CD4-positive, alpha-beta T cell treated with Interleukin-15 for 4 hours (primary cell): Measurements from ENCODE around the gene PXK.

ENCODE experiments used
- DNase-seq: peaks from one replicate; pipeline ENCODE4 v3.0.0-alpha.2; 2020; ENCODE audit warnings: low spot score

Gene PXK

GRCh38 chr3:58383904-58384303, 51.2 kb downstream of the PXK start:
- DNase-seq = no peak

DNA sequence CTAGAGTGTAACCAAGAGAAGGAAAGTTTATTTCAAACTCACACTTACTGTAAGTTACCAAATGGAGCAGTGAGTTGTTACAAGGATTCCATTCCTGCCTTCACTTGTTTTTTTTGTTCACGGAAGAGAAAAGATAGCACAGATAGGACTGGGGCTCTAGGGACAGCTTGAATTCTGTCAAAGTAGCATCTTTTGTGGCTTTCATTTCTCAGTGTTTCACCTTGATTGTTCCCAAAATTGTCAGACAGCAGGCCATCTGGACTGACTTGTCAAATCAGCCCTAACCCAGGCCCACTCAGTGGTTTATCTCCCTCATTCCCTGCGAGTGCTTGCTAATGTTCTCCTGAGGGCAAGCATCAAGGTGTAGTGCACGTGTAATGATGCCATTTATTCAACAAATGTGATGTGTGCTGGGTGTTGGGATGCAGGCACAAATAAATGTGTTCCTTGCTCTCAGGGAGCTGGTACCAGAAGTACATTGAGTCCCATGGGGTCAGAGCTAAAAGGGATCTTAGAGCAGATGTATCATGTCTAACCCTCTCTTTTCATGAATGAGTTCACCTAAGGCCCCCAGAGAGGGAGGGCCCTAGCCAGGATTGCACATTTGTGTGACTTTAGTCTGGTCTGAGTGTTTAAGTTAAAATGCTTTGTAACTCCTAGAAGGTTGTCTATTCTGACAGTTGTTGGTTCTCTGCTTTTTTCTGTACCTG, 51.8 kb downstream of the PXK start:
- no peak for DNase-seq

DNA sequence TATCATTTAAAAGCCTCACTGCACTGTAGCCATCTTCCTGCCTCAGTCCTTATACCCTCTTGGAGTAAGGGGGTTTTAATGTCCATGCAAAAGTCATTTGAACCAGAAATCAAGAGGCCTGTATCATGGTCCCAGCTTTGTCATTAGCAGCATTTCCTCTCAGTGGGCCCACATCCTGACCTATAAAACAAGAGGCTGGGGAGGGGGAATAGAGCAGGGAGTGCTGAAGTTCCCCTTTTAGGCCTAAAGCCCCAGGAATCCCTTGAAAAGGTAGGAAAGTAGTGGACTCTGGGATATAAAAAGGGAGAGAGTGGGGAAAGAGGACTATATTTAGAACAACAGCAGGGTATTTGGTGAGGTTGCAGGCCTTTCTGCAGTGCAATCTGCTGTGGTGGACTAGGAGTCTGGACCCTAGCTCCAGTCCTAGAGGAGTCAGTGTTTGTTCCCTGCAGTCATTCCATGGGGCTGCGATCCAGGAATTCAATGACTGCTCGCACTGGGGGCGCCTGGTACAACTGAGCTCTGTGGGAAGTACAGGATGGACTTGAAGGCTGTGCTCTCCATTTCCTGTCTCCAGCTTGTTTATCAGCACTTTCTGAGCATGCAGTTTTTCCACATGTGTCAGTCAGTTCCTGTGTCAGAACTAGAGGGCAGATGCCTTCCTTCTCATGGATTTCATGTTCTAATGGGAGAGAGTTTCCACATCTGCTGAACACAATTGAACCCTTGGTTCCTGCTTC, 54.1 kb downstream of the PXK start:
- no peak for DNase-seq

DNA sequence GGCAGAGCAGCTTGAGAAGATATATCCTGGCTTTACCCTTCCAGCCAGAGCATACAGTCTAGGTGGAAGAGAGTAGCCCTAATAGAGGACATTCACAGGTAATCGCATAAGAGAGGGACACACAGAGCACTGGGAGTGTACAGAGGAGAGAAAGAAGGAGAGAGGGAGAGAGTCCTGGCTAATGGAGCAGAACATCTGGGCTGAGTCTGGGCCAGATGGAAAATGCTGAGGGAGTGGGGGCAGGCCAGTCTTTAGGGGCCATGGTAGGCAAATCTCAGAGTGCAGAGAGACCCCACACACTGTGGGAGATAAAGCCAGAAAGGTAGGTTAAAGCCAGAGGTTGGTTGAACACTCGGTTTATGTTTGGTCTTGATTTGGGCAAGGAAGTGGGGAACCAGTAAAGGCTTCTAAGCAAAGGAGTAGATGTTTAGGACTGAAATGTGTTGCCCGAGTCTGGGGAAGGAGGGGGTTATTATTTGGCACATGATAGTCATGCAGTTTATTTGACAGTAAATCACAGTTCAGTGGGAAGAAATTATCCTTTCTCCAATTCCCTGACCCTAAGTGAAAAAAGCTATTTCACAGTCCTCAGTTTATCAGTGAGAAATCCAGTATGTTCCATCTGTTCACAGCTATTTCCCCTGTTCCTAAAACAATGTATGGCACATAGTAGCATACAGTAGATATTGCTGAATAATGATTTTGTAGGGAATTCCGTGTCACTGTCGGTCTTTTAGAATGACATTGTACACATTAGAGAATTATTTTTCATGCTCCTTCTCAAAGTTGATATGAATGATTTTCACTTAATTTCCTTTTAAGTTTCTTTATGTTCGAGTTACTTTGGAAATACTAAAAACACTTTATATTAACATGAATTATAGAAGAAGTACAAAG, 55.2 kb downstream of the PXK start:
- no peak for DNase-seq

GRCh38 chr3:58388550-58389091, 55.9 kb downstream of the PXK start:
- DNase-seq = no peak

- no peak for DNase-seq
These were observed 58.6 kb downstream of the PXK start for GRCh38 chr3:58391156-58391865.

- no peak for DNase-seq
These were observed 59.5 kb downstream of the PXK start for GRCh38 chr3:58392181-58392580.

DNA sequence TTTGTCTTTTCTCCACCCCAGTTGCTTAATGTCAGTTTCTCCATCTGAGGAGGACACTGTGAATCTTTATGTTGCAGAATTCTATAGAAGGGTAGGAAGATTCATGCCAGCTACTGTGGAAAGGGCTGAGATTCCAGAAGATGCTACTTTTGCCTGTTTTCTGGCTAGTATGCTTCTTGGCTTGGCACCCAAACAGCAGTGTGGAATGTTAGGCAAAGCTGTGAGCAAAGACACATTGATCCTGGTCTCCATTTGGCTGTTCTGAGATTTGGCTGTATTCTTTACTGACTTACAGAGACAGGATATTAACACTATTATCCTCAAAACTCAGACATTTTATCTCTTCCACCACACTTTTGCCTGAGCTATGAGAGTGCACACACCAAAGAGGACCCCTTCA, 61.6 kb downstream of the PXK start:
- no peak for DNase-seq

DNA sequence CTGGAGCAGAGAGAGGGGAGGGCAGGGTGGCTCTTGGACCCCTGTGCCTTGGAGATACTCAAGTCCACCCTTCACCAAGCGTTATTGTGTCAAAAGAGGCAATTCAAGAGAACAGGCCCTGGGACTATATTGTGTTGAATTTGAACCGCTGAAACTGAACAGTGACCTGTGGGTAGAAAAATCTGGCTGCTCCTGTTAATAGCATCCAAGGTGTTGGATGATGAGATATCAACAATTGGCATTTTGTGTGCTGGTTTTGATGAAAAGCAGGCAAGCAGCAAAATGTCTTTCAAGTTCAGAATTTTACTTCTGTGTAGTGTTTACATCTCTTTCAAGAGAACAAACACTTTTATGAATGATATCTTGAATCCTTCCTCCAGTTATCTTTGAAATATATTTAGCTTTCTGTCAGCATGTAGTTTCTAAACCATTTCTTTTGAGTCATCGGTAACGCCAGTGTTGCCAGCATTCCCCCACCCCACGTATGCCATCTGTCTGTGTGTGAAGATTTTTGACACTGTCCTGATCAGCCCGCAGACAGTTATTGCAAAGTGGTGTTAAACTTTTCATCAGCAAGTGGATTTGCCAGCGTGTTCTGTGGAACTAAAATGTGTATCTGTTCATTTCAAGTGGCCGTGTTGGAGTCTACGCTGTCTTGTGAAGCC, 66.1 kb downstream of the PXK start:
- no peak for DNase-seq

DNA sequence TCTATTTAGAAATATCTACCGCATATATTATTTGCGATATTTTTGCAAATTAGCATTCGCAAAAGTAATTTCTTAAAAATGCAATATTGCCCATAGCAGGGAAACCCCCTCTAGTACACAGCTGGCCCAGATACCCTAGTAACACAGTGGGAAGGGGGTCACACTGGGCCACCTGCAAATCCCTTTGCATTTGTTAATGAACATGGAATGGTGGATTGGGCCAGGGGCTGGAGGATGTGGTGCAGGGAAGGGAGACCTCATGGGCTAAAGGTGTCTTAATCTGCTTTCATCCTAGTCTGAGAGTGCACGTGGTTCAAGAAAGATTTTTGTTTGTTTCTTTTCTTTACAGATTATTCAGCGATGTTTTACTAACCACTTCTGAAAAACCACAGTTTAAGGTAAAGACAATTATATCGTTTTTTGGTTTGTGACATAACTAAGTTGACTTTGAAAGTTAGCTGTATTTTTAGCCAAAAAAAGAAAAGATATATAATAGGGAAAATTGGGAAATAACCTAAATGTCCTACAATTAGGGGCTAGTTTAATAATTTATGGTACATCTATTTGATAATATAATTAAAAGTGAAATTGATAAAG, 70.9 kb downstream of the PXK start:
- no peak for DNase-seq

DNA sequence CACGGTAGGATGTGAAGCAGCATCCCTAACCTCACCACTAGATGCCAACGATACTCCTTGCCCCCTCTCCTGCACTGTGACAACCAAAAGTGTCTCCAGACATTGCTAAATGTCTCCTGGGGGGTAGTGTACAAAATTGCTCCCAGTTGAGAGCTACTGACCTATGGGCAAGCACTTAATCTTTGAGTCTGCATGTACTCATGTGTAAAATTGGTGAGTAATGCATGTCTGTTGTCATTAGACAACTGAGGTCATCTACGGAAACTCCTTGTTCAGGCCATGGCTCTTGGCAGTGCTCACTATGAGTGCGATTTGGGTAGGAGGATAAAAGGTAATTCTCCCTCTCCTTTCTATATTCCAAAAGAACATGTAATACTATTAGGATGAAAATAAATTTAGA, 71.7 kb downstream of the PXK start:
- DNase-seq = no peak

- DNase-seq = no peak
These were observed 76.2 kb downstream of the PXK start for GRCh38 chr3:58408906-58409305.

- no peak for DNase-seq
These were observed 77.0 kb downstream of the PXK start for GRCh38 chr3:58409663-58410062.

GRCh38 chr3:58411036-58411435, 78.3 kb downstream of the PXK start:
- DNase-seq = no peak

DNA sequence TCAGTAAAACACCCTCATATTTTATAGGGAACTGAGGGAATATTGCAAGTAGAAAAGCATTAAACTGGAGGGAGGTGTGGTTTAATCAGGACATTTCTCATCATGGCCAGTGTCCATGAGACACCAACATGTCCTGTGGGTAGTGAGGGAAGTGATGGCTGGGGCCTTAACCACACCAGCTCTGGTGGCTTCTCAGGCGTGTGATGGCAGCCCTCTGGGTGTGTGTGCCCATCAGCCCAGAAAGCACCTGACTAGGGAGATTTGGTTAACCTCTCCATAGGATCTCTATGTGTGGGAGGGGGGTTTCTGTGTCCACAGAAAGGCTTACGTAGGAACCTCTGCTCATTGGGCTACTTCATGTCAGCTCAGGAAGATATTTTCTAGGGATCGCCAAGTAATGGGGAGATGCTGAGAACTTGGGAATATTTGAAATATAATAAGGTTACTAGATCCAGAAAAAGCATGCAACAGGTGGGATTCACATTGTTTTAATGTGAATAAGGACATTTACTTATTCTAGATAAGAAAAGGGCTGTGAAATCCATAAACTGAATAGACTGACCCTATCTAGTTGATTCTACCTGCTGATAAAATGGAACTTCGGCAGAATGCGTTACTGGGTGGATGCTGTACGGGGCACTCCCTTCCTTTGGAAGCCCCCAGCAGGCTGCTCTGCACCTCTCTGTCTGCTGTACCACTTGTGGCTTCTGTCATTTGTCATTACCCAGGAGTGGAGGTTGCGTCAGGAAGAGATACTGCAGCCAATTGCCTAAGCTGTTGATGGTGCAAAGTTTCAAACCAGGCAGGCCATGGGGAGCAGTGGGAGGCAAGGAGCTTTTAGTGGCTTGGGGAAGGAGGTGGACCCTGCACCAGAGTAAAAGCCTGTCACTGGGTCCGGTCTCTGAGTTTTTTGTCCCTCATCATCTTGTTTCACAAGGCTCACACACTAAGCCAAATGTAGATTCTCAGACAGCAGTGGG, 79.4 kb downstream of the PXK start:
- DNase-seq = no peak

GRCh38 chr3:58414538-58415197, 82.0 kb downstream of the PXK start:
- DNase-seq = peak; percentile 63

DNA sequence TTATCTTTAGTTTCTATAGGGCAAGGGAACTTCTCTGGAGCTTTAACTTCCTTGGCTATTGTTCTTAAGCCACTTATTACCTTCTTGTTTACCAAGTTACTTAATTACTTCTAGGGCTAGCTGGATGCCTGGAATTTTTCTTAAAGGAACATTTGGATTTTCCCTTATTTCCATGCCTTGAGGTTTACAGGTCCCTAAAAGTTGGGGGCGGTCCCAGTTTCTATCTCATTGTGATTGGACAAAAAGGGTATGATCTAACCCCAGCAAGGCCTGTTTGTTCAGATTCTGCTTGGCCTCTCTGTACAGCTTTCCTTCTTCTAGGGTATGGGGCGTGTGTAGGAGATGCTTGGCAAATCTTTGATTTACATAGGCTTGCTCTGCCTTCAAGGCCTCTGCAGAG, 83.5 kb downstream of the PXK start:
- no peak for DNase-seq

DNA sequence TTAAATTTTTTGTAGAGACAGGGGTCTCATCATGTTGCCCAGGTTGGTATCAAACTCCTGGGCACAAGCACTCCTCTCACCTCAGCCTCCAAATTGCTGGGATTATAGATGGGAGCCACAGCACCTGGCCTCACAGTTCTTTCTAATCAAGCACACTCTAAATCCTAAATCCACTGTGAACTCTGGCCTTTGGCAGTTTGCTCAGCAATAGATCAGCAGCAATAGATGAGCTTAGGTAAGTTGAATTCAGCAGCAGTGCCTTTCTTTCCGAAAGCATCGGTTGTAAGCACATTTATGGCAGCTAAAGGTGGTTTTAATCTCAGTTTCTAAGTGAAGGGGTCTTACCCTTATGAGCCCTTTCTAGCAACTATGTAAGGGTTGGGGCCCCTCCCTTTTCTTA, 84.4 kb downstream of the PXK start:
- no peak for DNase-seq

GRCh38 chr3:58418227-58418626, 85.5 kb downstream of the PXK start:
- DNase-seq = no peak
